Measurements from ENCODE around the gene SEPHS2. TPM values are rescaled to one million over a fixed set of nuclear protein-coding genes. Genes with fewer than 3 reads are reported as not detected.

Gene SEPHS2
- total RNA-seq, 1 donor from 2014 or later, result 43.1 TPM

- no peak overlapping the region for H3K4me3 Mint-ChIP-seq (ENCODE audit: unreplicated experiment)
- H3K36me3 Mint-ChIP-seq (ENCODE audit: low read depth, unreplicated experiment), result peaks cover 12% of the 10 kb centered on the region
- peaks cover 21% of the 10 kb centered on the region for H3K4me1 Mint-ChIP-seq (ENCODE audit: unreplicated experiment)
- H3K9me3 Mint-ChIP-seq (ENCODE audit: unreplicated experiment), result no peaks in the 10 kb centered on the region
- H3K27me3 Mint-ChIP-seq (ENCODE audit: unreplicated experiment), result peaks cover 12% of the 10 kb centered on the region
- no peak overlapping the region for H3K27ac Mint-ChIP-seq (ENCODE audit: unreplicated experiment)
- no peak for DNase-seq (ENCODE audit: low spot score)
- no peak for TF ChIP-seq CTCF (IDR thresholded peaks at IDR 0.05; ENCODE audit: unreplicated experiment)
Observed at GRCh38 chr16:30430428-30430970, 15.2 kb downstream of the SEPHS2 start.

GRCh38 chr16:30429678-30430427, 15.8 kb downstream of the SEPHS2 start, which contains the start of gene DCTPP1:
DCTPP1 (minus strand) TSS chr16:30430030; CDS start chr16:30429980, 50 bp downstream.
- DNase-seq (ENCODE audit: low spot score), result peak; percentile 84
- peaks cover 23% of the 10 kb centered on the region for H3K4me1 Mint-ChIP-seq (ENCODE audit: unreplicated experiment)
- H3K27ac Mint-ChIP-seq (ENCODE audit: unreplicated experiment), result no peak within 1 kb of the TSS
- no peak within 1 kb of the TSS for H3K4me3 Mint-ChIP-seq (ENCODE audit: unreplicated experiment)
- H3K9me3 Mint-ChIP-seq (ENCODE audit: unreplicated experiment), result no peaks in the 10 kb centered on the region
- peaks cover 12% of the 10 kb centered on the region for H3K36me3 Mint-ChIP-seq (ENCODE audit: low read depth, unreplicated experiment)
- peak; percentile 84 for TF ChIP-seq CTCF (IDR thresholded peaks at IDR 0.05; ENCODE audit: unreplicated experiment)
- peaks cover 10% of the 10 kb centered on the region for H3K27me3 Mint-ChIP-seq (ENCODE audit: unreplicated experiment)

- Mint-ChIP-seq H3K27ac (ENCODE audit: unreplicated experiment) (no peak overlapping the region), H3K9me3 (ENCODE audit: unreplicated experiment) (no peaks in the 10 kb centered on the region), H3K4me1 (ENCODE audit: unreplicated experiment) (peaks cover 23% of the 10 kb centered on the region), H3K36me3 (ENCODE audit: low read depth, unreplicated experiment) (peaks cover 12% of the 10 kb centered on the region), H3K4me3 (ENCODE audit: unreplicated experiment) (no peak overlapping the region), H3K27me3 (ENCODE audit: unreplicated experiment) (peaks cover 6% of the 10 kb centered on the region)
- no peak for DNase-seq (ENCODE audit: low spot score)
- TF ChIP-seq CTCF (IDR thresholded peaks at IDR 0.05; ENCODE audit: unreplicated experiment), result no peak
Observed at GRCh38 chr16:30429418-30429677, 16.3 kb downstream of the SEPHS2 start.

- no peak overlapping the region for H3K4me3 Mint-ChIP-seq (ENCODE audit: unreplicated experiment)
- peaks cover 16% of the 10 kb centered on the region for H3K36me3 Mint-ChIP-seq (ENCODE audit: low read depth, unreplicated experiment)
- peaks cover 5% of the 10 kb centered on the region for H3K27me3 Mint-ChIP-seq (ENCODE audit: unreplicated experiment)
- peak overlapping the region; percentile 27 for H3K27ac Mint-ChIP-seq (ENCODE audit: unreplicated experiment)
- H3K9me3 Mint-ChIP-seq (ENCODE audit: unreplicated experiment), result no peaks in the 10 kb centered on the region
- DNase-seq (ENCODE audit: low spot score), result no peak
- H3K4me1 Mint-ChIP-seq (ENCODE audit: unreplicated experiment), result peaks cover 23% of the 10 kb centered on the region
- TF ChIP-seq CTCF (IDR thresholded peaks at IDR 0.05; ENCODE audit: unreplicated experiment), result no peak
Observed at GRCh38 chr16:30428055-30428454, 17.6 kb downstream of the SEPHS2 start.

- H3K36me3 Mint-ChIP-seq (ENCODE audit: low read depth, unreplicated experiment), result peaks cover 34% of the 10 kb centered on the region
- peaks cover 14% of the 10 kb centered on the region for H3K4me1 Mint-ChIP-seq (ENCODE audit: unreplicated experiment)
- no peak overlapping the region for H3K4me3 Mint-ChIP-seq (ENCODE audit: unreplicated experiment)
- H3K9me3 Mint-ChIP-seq (ENCODE audit: unreplicated experiment), result no peaks in the 10 kb centered on the region
- H3K27me3 Mint-ChIP-seq (ENCODE audit: unreplicated experiment), result peaks cover 4% of the 10 kb centered on the region
- no peak for TF ChIP-seq CTCF (IDR thresholded peaks at IDR 0.05; ENCODE audit: unreplicated experiment)
- no peak overlapping the region for H3K27ac Mint-ChIP-seq (ENCODE audit: unreplicated experiment)
- no peak for DNase-seq (ENCODE audit: low spot score)
Observed at GRCh38 chr16:30421010-30421409, 24.7 kb downstream of the SEPHS2 start.
